Astrocyte (in vitro differentiated cells and primary cell): ENCODE data around the gene SALL4.

Experiments used
- EZH2 ChIP-seq: IDR thresholded peaks from 2 replicates; pipeline ENCODE4 v1.6.1; 2012; ENCODE audit warnings: mild to moderate bottlenecking, low read length, inconsistent platforms; ENCODE audit not compliant: insufficient read depth
- TF ChIP-seq, protein P1 (sequence below): IDR thresholded peaks from 2 replicates; pipeline ENCODE4 v1.5.1; 2011; ENCODE audit warnings: low read depth, mild to moderate bottlenecking, inconsistent platforms, low read length, moderate library complexity; ENCODE audit not compliant: insufficient read depth

DNA sequence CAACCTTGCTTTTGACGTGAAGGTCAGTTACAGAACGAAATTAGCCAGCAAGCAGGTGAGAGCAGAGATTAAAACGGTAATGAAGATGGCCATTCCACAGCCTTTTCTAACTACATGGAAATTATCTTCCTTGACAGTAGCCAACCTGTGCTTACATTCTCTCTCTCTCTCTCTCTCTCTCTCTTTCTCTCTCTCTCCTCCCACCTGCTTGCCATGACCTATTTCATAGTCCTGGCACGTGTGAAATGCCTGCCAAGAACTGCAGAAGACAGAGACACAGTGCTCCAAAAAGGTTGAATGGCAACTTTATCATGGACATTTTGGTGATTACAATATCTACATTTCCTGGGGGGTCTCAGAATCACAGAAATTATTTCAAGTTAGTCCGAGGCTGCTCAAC, 38.5 kb upstream of the SALL4 start:
- TF ChIP-seq, protein P1, sequence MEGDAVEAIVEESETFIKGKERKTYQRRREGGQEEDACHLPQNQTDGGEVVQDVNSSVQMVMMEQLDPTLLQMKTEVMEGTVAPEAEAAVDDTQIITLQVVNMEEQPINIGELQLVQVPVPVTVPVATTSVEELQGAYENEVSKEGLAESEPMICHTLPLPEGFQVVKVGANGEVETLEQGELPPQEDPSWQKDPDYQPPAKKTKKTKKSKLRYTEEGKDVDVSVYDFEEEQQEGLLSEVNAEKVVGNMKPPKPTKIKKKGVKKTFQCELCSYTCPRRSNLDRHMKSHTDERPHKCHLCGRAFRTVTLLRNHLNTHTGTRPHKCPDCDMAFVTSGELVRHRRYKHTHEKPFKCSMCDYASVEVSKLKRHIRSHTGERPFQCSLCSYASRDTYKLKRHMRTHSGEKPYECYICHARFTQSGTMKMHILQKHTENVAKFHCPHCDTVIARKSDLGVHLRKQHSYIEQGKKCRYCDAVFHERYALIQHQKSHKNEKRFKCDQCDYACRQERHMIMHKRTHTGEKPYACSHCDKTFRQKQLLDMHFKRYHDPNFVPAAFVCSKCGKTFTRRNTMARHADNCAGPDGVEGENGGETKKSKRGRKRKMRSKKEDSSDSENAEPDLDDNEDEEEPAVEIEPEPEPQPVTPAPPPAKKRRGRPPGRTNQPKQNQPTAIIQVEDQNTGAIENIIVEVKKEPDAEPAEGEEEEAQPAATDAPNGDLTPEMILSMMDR, result no peak
- no peak for TF ChIP-seq EZH2
